Upper lobe of left lung (tissue), 6 donors: ENCODE results near the gene PIP5K1C. TPM values are rescaled to one million over a fixed set of nuclear protein-coding genes. Genes with fewer than 3 reads are reported as not detected.

ENCODE experiments used
- ATAC-seq, 2 donors: fragments of 200-7000 bp; cut with Tn5 transposase; one replicate each; pipeline ENCODE4 v1.9.1; 2022; ENCODE audit warnings: mild to moderate bottlenecking in 2 of 2, moderate library complexity in 2 of 2; ENCODE audit not compliant: low FRiP score in 2 of 2
- DNase-seq, 2 donors: peaks; one replicate each; pipeline ENCODE4 v3.0.0-alpha.2; 2019 to 2020
- H3K27ac ChIP-seq, 4 donors: fragments of 200-600 bp; sonication (generic); one replicate each; pipeline ENCODE4 v1.5.1; 2016 to 2019
- H3K27me3 ChIP-seq, 4 donors: fragments of 200-600 bp; sonication (generic); one replicate each; pipeline ENCODE4 v1.5.1; 2017 to 2019
- H3K36me3 ChIP-seq, 4 donors: fragments of 200-600 bp; sonication (generic); one replicate each; pipeline ENCODE4 v1.5.1; 2016 to 2019
- H3K4me1 ChIP-seq, 4 donors: fragments of 200-600 bp; sonication (generic); one replicate each; pipeline ENCODE4 v1.5.1; 2018 to 2019
- H3K4me3 ChIP-seq, 4 donors: fragments of 200-600 bp; sonication (generic); one replicate each; pipeline ENCODE4 v1.5.1; 2017 to 2019; ENCODE audit warnings: mild to moderate bottlenecking in 2 of 4, moderate library complexity in 1 of 4
- H3K9me3 ChIP-seq, 4 donors: fragments of 200-600 bp; sonication (generic); one replicate each; pipeline ENCODE4 v1.5.1; 2018 to 2019
- CTCF ChIP-seq, 6 experiments: fragments of 450-650 bp in 4 of 6; fragments of 200-600 bp in 2 of 6; sonication (generic) in 2 of 6; IDR thresholded peaks; one replicate each; pipeline ENCODE4 v1.5.1; 2016 to 2019; ENCODE audit warnings: antibody characterized with exemption in 6 of 6
- EP300 ChIP-seq, 4 donors: sonication (generic); formaldehyde crosslinking; IDR thresholded peaks; one replicate each; pipeline ENCODE4 v1.5.1; 2017; ENCODE audit warnings: antibody characterized with exemption in 4 of 4, control low read depth in 2 of 4
- POLR2A ChIP-seq, 4 donors: fragments of 450-650 bp; IDR thresholded peaks; one replicate each; pipeline ENCODE4 v1.5.1; 2016 to 2017; ENCODE audit warnings: antibody characterized with exemption in 4 of 4, mild to moderate bottlenecking in 2 of 4
- POLR2AphosphoS5 ChIP-seq, 2 donors: sonication (generic); formaldehyde crosslinking; IDR thresholded peaks; one replicate each; pipeline ENCODE4 v1.5.1; 2017; ENCODE audit warnings: antibody characterized with exemption in 2 of 2
- WGBS, 2 donors: methylation state at CpG; one replicate each; pipeline ENCODE4 v1.1.5; 2017 to 2018; 5-methylcytosine and 5-hydroxymethylcytosine counted together
- total RNA-seq, 6 donors: library from RNA; depleted of rRNA in 4 of 6; stranded (reverse); fragments of >200 nt in 4 of 6; gene quantifications; one replicate each; pipeline versions ENCODE4 v1.1.0 to v1.2.1, GENCODE V29; 2016 to 2021
- donor health status: DM: no; HTN: no; CAD: no; lungs with moderate emphysema.
- donor health status: DM: no; HTN: yes; CAD: no; lungs with severe emphysema.

PIP5K1C gene
- total RNA-seq, 6 donors from 2014 or later, result 24.6 to 64.1 (median 43.1) TPM

- H3K27ac ChIP-seq, result no peak overlapping the region
- TF ChIP-seq POLR2AphosphoS5 (IDR thresholded peaks at IDR 0.05), result no peak
- no peak for TF ChIP-seq EP300 (IDR thresholded peaks at IDR 0.05)
- no peak for TF ChIP-seq POLR2A (IDR thresholded peaks at IDR 0.05)
- TF ChIP-seq CTCF (IDR thresholded peaks at IDR 0.05), result no peak
- ATAC-seq, result no peak
- H3K4me1 ChIP-seq, result no peaks in the 10 kb centered on the region
- WGBS, 2 donors, result 88 to 97% methylated on average over 2 of the region's 2 CpGs
- DNase-seq, result no peak
- H3K4me3 ChIP-seq, result no peak overlapping the region
- H3K9me3 ChIP-seq, result no peaks in the 10 kb centered on the region
- no peaks in the 10 kb centered on the region for H3K27me3 ChIP-seq
- H3K36me3 ChIP-seq, result peaks cover 0 to 13% (median 4%) of the 10 kb centered on the region in 4 donors
Observed at GRCh38 chr19:3743486-3743885, 43.2 kb upstream of the PIP5K1C start.

DNA sequence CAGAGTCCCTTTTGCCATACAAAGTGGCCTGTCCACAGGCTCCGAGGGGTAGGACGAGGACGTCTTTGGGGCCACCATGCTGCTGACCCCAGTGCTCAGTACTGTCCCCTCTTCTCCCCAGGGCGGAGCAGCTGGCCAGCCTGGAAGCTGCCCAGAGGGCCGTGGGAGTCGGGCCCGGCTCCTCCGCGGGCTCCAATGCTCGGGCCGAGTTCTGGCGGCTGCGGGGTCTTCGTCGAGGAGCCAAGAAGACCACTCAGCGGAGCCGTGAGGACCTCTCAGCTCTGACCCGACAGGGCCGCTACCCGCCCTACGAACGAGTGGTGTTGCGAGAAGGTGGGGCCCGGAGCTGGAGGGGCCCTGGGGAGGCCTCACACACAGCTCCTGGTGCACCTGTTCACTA, 40.2 kb upstream of the PIP5K1C start:
- WGBS, 2 donors, result 94 to 100% methylated on average over 5 to 24 of the region's 24 CpGs
- TF ChIP-seq CTCF (IDR thresholded peaks at IDR 0.05), result no peak
- TF ChIP-seq POLR2A (IDR thresholded peaks at IDR 0.05), result no peak
- TF ChIP-seq EP300 (IDR thresholded peaks at IDR 0.05), result no peak
- TF ChIP-seq POLR2AphosphoS5 (IDR thresholded peaks at IDR 0.05), result no peak
- no peak overlapping the region for H3K27ac ChIP-seq
- H3K4me1 ChIP-seq, result no peaks in the 10 kb centered on the region
- no peak overlapping the region for H3K4me3 ChIP-seq
- no peaks in the 10 kb centered on the region for H3K9me3 ChIP-seq
- H3K36me3 ChIP-seq, result peaks cover 3 to 21% (median 9%) of the 10 kb centered on the region in 4 donors
- no peak for ATAC-seq
- no peaks in the 10 kb centered on the region for H3K27me3 ChIP-seq
- DNase-seq, result peak in 1 of 2 donors; percentile 76

- no peaks in the 10 kb centered on the region for H3K27me3 ChIP-seq
- no peak overlapping the region for H3K4me3 ChIP-seq
- WGBS, 2 donors, result 88 to 93% methylated on average over 30 to 32 of the region's 32 CpGs
- H3K27ac ChIP-seq, result no peak overlapping the region
- no peaks in the 10 kb centered on the region for H3K9me3 ChIP-seq
- H3K4me1 ChIP-seq, result no peaks in the 10 kb centered on the region
- peaks cover 4 to 27% (median 9%) of the 10 kb centered on the region in 4 donors for H3K36me3 ChIP-seq
- TF ChIP-seq CTCF (IDR thresholded peaks at IDR 0.05), result no peak
- no peak for TF ChIP-seq EP300 (IDR thresholded peaks at IDR 0.05)
- no peak for TF ChIP-seq POLR2AphosphoS5 (IDR thresholded peaks at IDR 0.05)
- TF ChIP-seq POLR2A (IDR thresholded peaks at IDR 0.05), result no peak
- ATAC-seq (no peak), DNase-seq (peak in 1 of 2 donors; percentile 77)
Observed at GRCh38 chr19:3738477-3739220, 38.4 kb upstream of the PIP5K1C start.

GRCh38 chr19:3737487-3738205, 37.4 kb upstream of the PIP5K1C start:
- WGBS, 2 donors, result 85% methylated on average over 9 to 10 of the region's 10 CpGs
- ATAC-seq (no peak), DNase-seq (no peak)
- Histone ChIP-seq H3K9me3 (no peaks in the 10 kb centered on the region), H3K27me3 (no peaks in the 10 kb centered on the region), H3K4me1 (no peaks in the 10 kb centered on the region), H3K27ac (no peak overlapping the region), H3K36me3 (peaks cover 4 to 27% (median 9%) of the 10 kb centered on the region in 4 donors), H3K4me3 (no peak overlapping the region)
- TF ChIP-seq POLR2AphosphoS5 (IDR thresholded peaks at IDR 0.05), result no peak
- no peak for TF ChIP-seq CTCF (IDR thresholded peaks at IDR 0.05)
- no peak for TF ChIP-seq POLR2A (IDR thresholded peaks at IDR 0.05)
- TF ChIP-seq EP300 (IDR thresholded peaks at IDR 0.05), result no peak
